HepG2 (cell line): ENCODE data around the gene TPGS1. TPM values are rescaled to one million over a fixed set of nuclear protein-coding genes. Genes with fewer than 3 reads are reported as not detected.

Experiments used
- ATAC-seq: fragments of 200-7000 bp; cut with Tn5 transposase; 3 replicates; pipeline ENCODE4 v1.9.1; 2020; ENCODE audit warnings: mild to moderate bottlenecking, moderate library complexity
- BruUV-seq: library from RNA; stranded (reverse); fragments of 400-500 nt; replicated peaks from 2 replicates; lab custom pipeline; 2021; lab: Mats Ljungman, UMichigan
- CTCF ChIA-PET: fragments of 300-600 bp; formaldehyde crosslinking; extraction: SDS; loops from one replicate; lab custom pipeline; 2021; ENCODE audit warnings: low total read pairs, inconsistent platforms, low intra/inter-chr PET ratio; lab: Yijun Ruan, JAX
- POLR2A ChIA-PET: fragments of 350-600 bp; sonication (Branson Sonifier 250); formaldehyde crosslinking; loops from one replicate; lab custom pipeline; 2020; ENCODE audit warnings: antibody characterized with exemption, inconsistent platforms; lab: Yijun Ruan, JAX
- DNase-seq: peaks from one replicate; pipeline ENCODE4 v3.0.0-alpha.2; 2015; ENCODE audit warnings: low spot score
- FAIRE-seq: peaks from 3 replicates; lab custom pipeline; 2011; peaks lifted over from hg19 to GRCh38; lab: Jason Lieb, UNC
- H2AFZ ChIP-seq: one replicate; pipeline ENCODE4 v1.6.1; 2011; ENCODE audit warnings: low read length, inconsistent platforms
- H3K27ac ChIP-seq: fragments of 300-600 bp; 3 replicates; pipeline ENCODE4 v1.8.0; 2011; ENCODE audit warnings: mixed run types, mild to moderate bottlenecking, mixed read lengths, low read length, inconsistent platforms; ENCODE audit not compliant: insufficient read depth; ENCODE audit errors: extremely low read length
- H3K27me3 ChIP-seq, 2 experiments: fragments of 200-600 bp in 1 of 2; 2 replicates in 1 of 2; 3 replicates in 1 of 2; pipeline versions ENCODE4 v1.6.0 to v1.8.0; 2011; ENCODE audit warnings: low read length in 2 of 2, mild to moderate bottlenecking in 2 of 2, moderate library complexity in 2 of 2, inconsistent platforms in 1 of 2; ENCODE audit not compliant: insufficient read depth in 2 of 2, control insufficient read depth in 1 of 2
- H3K36me3 ChIP-seq, 2 experiments: fragments of 200-600 bp in 1 of 2; replicated peaks in 1 of 2; 2 replicates in 1 of 2; 3 replicates in 1 of 2; pipeline versions ENCODE4 v1.5.1 to v1.8.0; 2011; ENCODE audit warnings: low read length in 2 of 2, inconsistent platforms in 1 of 2; ENCODE audit not compliant: insufficient read depth in 2 of 2, control insufficient read depth in 1 of 2
- H3K4me1 ChIP-seq: 2 replicates; pipeline ENCODE4 v1.5.1; 2012; ENCODE audit warnings: low read length, inconsistent platforms; ENCODE audit not compliant: insufficient read depth
- H3K4me2 ChIP-seq: 2 replicates; pipeline ENCODE4 v1.6.0; 2011; ENCODE audit warnings: low read depth, low read length, inconsistent platforms
- H3K4me3 ChIP-seq, 3 experiments: fragments of 200-600 bp in 1 of 3; sonication (generic), shearing (Covaris generic) in 1 of 3; replicated peaks in 1 of 3; 2 replicates each; pipeline ENCODE4 v1.5.1; 2011 to 2016; ENCODE audit warnings: low read length in 3 of 3, inconsistent platforms in 2 of 3, low read depth in 2 of 3, mild to moderate bottlenecking in 2 of 3, control low read depth in 1 of 3, mixed read lengths in 1 of 3; ENCODE audit not compliant: insufficient read depth in 1 of 3
- H3K79me2 ChIP-seq: one replicate; pipeline ENCODE4 v1.6.1; 2011; ENCODE audit warnings: low read length, inconsistent platforms; ENCODE audit not compliant: insufficient read depth
- H3K9ac ChIP-seq: 2 replicates; pipeline ENCODE4 v1.6.0; 2011; ENCODE audit warnings: mild to moderate bottlenecking, low read depth, low read length, inconsistent platforms; ENCODE audit not compliant: insufficient read depth
- H3K9me3 ChIP-seq: 2 replicates; pipeline ENCODE4 v1.5.1; 2012; ENCODE audit warnings: mild to moderate bottlenecking, low read length
- H4K20me1 ChIP-seq: 2 replicates; pipeline ENCODE4 v1.6.0; 2011; ENCODE audit warnings: inconsistent platforms, mild to moderate bottlenecking, low read length, moderate library complexity; ENCODE audit not compliant: insufficient read depth
- ADNP ChIP-seq: sonication (generic); formaldehyde crosslinking; IDR thresholded peaks from 2 replicates; pipeline ENCODE4 v1.4.0; 2020; ENCODE audit warnings: missing genetic modification reagents
- CEBPG ChIP-seq: IDR thresholded peaks from 2 replicates; pipeline ENCODE4 v1.6.1; 2016
- NFIC ChIP-seq: IDR thresholded peaks from 2 replicates; pipeline ENCODE4 v1.6.1; 2012; ENCODE audit warnings: mild to moderate bottlenecking, low read length, inconsistent platforms
- POGK ChIP-seq: sonication (generic); formaldehyde crosslinking; conservative IDR thresholded peaks from 2 replicates; pipeline ENCODE4 v1.8.0; 2022; ENCODE audit warnings: mild to moderate bottlenecking, moderate library complexity, missing genetic modification reagents
- PPARG ChIP-seq: conservative IDR thresholded peaks from 2 replicates; pipeline ENCODE4 v1.6.1; 2016; ENCODE audit warnings: missing biosample characterization, missing genetic modification reagents
- RBAK ChIP-seq: sonication (generic); formaldehyde crosslinking; IDR thresholded peaks from 2 replicates; pipeline ENCODE4 v1.5.1; 2020; ENCODE audit warnings: mild to moderate bottlenecking, missing genetic modification reagents
- SMAD9 ChIP-seq: sonication (generic); formaldehyde crosslinking; IDR thresholded peaks from 2 replicates; pipeline ENCODE4 v1.5.1; 2020; ENCODE audit warnings: mild to moderate bottlenecking, missing genetic modification reagents
- ZBTB43 ChIP-seq: sonication (generic); formaldehyde crosslinking; conservative IDR thresholded peaks from 2 replicates; pipeline ENCODE4 v1.4.0; 2020; ENCODE audit warnings: missing genetic modification reagents
- ZNF224 ChIP-seq: sonication (generic); formaldehyde crosslinking; IDR thresholded peaks from 2 replicates; pipeline ENCODE4 v1.5.0; 2020; ENCODE audit warnings: mild to moderate bottlenecking, missing genetic modification reagents
- ZNF3 ChIP-seq: IDR thresholded peaks from 2 replicates; pipeline ENCODE4 v1.7.0; 2017; ENCODE audit warnings: inconsistent platforms
- ZNF354B ChIP-seq: sonication (generic); formaldehyde crosslinking; IDR thresholded peaks from 2 replicates; pipeline ENCODE4 v1.8.0; 2022; ENCODE audit warnings: mild to moderate bottlenecking, missing genetic modification reagents
- ZNF552 ChIP-seq: sonication (generic); formaldehyde crosslinking; IDR thresholded peaks from 2 replicates; pipeline ENCODE4 v1.9.0; 2022; ENCODE audit warnings: missing genetic modification reagents, mild to moderate bottlenecking, borderline replicate concordance
- ZNF556 ChIP-seq: sonication (generic); formaldehyde crosslinking; IDR thresholded peaks from 2 replicates; pipeline ENCODE4 v1.4.0; 2020; ENCODE audit warnings: mild to moderate bottlenecking, missing genetic modification reagents, borderline replicate concordance
- ZNF670 ChIP-seq: sonication (generic); formaldehyde crosslinking; IDR thresholded peaks from 2 replicates; pipeline ENCODE4 v1.8.0; 2022; ENCODE audit warnings: mild to moderate bottlenecking, missing genetic modification reagents, borderline replicate concordance
- WGBS: methylation state at CpG from one replicate; pipeline ENCODE4 v1.1.6; 2017; ENCODE audit warnings: low lambda C conversion rate; 5-methylcytosine and 5-hydroxymethylcytosine counted together
- in situ Hi-C: cut with HindIII; loops from 2 replicates; pipeline ENCODE4 v1.10.0; 2017; ENCODE audit warnings: low pct_unique_long_range_greater_than_20kb; ENCODE audit not compliant: extremely low pct_ligation_motif_present
- intact Hi-C: fragments of 100-400 bp; cut with micrococcal nuclease; formaldehyde crosslinking; loops from one replicate; pipeline ENCODE4 v1.10.0; 2022; ENCODE audit not compliant: unreplicated experiment
- polyA plus RNA-seq, 8 experiments: library from polyadenylated mRNA; depleted of rRNA in 3 of 8; stranded (reverse) in 7 of 8; unstranded in 1 of 8; fragments of >200 nt; fragmentation: Illumina TruSeq in 4 of 8; extraction: Trizol in 4 of 8; gene quantifications; 2 replicates each; pipeline versions ENCODE4 v1.2.1 to v1.2.3, GENCODE V29; 2011 to 2016; ENCODE audit warnings: low read depth in 4 of 8, missing spikeins in 1 of 8, mixed read lengths in 1 of 8; ENCODE audit not compliant: insufficient read depth in 1 of 8
- total RNA-seq, 5 experiments: library from RNA; depleted of rRNA; stranded (reverse); fragments of >200 nt; fragmentation: Illumina TruSeq; extraction: Trizol; gene quantifications; 2 replicates each; pipeline ENCODE4 v1.2.3, GENCODE V29; 2016; ENCODE audit warnings: low read depth in 1 of 5
- TF ChIP-seq, protein P1 (sequence below): sonication (generic); formaldehyde crosslinking; IDR thresholded peaks from 2 replicates; pipeline ENCODE4 v1.4.0; 2020; ENCODE audit warnings: missing genetic modification reagents, mild to moderate bottlenecking, borderline replicate concordance
- TF ChIP-seq, protein P2 (sequence below): sonication (generic); formaldehyde crosslinking; IDR thresholded peaks from 2 replicates; pipeline ENCODE4 v1.4.0; 2020; ENCODE audit warnings: missing genetic modification reagents, borderline replicate concordance

Gene TPGS1
- total and polyA plus RNA-seq, 2 of the 13 experiments (the other 11 are each of a cell fraction or from before 2014, with no cell fraction given): 1.1 to 6.2 TPM

- no peak for TF ChIP-seq ZBTB43
- no peak for TF ChIP-seq PPARG (CRISPR knock-in tag)
- TF ChIP-seq CEBPG (CRISPR knock-in tag): no peak
- TF ChIP-seq ZNF552 (CRISPR knock-in tag): no peak
- no peak for TF ChIP-seq ZNF3 (CRISPR knock-in tag)
- no peak for TF ChIP-seq SMAD9 (CRISPR knock-in tag)
- no peak for TF ChIP-seq ZNF224 (CRISPR knock-in tag)
- no peak for TF ChIP-seq NFIC
- no peak for TF ChIP-seq ZNF556 (CRISPR knock-in tag)
- TF ChIP-seq, all 625 proteins: peak for 0
Observed at GRCh38 chr19:496112-496665, 11.1 kb upstream of the TPGS1 start, which contains the start of gene MADCAM1 (continued).

DNA sequence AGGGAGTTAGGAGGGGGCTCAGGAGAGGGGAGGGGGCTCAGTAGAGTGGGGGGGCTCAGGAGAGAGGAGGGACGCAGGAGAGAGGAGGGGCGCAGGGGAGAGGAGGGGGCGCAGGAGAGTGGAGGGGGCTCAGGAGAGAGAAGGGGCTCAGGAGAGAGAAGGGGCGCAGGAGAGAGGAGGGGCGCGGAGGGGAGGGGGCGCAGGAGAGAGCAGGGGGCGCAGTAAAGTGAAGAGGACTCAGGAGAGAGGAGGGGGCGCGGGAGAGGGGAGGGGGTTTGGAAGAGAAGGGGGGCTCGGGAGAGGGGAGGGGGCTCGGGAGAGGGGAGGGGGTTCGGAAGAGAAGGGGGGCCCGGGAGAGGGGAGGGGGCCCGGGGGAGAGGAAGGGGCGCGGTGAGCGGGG, 10.3 kb upstream of the TPGS1 start:
- Histone ChIP-seq H3K79me2 (no peaks in the 10 kb centered on the region), H3K4me2 (no peak overlapping the region), H3K27ac (no peak overlapping the region), H3K9ac (no peak overlapping the region), H3K4me1 (peaks cover 43% of the 10 kb centered on the region), H3K27me3 (peaks cover 0 to 4% of the 10 kb centered on the region in 2 experiments; a peak in 2 of 5 replicates), H3K9me3 (no peaks in the 10 kb centered on the region), H3K36me3 (no peaks in the 10 kb centered on the region), H2AFZ (no peak overlapping the region), H4K20me1 (no peaks in the 10 kb centered on the region), H3K4me3 (no peak overlapping the region)
- intact Hi-C loops: no loop called here
- ATAC-seq: no peak
- no TSS peak for BruUV-seq
- no peak for FAIRE-seq
- ChIA-PET CTCF (no interaction called here), POLR2A (no interaction called here)
- in situ Hi-C loops: no loop called here
- WGBS: 38% methylated on average over 18 of the region's 18 CpGs
- DNase-seq: no peak
- TF ChIP-seq ZNF556 (CRISPR knock-in tag): no peak
- TF ChIP-seq, protein P1, sequence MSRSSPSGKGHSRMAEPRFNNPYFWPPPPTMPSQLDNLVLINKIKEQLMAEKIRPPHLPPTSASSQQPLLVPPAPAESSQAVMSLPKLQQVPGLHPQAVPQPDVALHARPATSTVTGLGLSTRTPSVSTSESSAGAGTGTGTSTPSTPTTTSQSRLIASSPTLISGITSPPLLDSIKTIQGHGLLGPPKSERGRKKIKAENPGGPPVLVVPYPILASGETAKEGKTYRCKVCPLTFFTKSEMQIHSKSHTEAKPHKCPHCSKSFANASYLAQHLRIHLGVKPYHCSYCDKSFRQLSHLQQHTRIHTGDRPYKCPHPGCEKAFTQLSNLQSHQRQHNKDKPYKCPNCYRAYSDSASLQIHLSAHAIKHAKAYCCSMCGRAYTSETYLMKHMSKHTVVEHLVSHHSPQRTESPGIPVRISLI (CRISPR knock-in tag): no peak
- no peak for TF ChIP-seq ZNF670 (CRISPR knock-in tag)
- TF ChIP-seq RBAK: no peak
- TF ChIP-seq, protein P2, sequence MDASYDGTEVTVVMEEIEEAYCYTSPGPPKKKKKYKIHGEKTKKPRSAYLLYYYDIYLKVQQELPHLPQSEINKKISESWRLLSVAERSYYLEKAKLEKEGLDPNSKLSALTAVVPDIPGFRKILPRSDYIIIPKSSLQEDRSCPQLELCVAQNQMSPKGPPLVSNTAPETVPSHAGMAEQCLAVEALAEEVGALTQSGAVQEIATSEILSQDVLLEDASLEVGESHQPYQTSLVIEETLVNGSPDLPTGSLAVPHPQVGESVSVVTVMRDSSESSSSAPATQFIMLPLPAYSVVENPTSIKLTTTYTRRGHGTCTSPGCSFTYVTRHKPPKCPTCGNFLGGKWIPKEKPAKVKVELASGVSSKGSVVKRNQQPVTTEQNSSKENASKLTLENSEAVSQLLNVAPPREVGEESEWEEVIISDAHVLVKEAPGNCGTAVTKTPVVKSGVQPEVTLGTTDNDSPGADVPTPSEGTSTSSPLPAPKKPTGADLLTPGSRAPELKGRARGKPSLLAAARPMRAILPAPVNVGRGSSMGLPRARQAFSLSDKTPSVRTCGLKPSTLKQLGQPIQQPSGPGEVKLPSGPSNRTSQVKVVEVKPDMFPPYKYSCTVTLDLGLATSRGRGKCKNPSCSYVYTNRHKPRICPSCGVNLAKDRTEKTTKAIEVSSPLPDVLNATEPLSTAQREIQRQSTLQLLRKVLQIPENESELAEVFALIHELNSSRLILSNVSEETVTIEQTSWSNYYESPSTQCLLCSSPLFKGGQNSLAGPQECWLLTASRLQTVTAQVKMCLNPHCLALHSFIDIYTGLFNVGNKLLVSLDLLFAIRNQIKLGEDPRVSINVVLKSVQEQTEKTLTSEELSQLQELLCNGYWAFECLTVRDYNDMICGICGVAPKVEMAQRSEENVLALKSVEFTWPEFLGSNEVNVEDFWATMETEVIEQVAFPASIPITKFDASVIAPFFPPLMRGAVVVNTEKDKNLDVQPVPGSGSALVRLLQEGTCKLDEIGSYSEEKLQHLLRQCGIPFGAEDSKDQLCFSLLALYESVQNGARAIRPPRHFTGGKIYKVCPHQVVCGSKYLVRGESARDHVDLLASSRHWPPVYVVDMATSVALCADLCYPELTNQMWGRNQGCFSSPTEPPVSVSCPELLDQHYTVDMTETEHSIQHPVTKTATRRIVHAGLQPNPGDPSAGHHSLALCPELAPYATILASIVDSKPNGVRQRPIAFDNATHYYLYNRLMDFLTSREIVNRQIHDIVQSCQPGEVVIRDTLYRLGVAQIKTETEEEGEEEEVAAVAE (CRISPR knock-in tag): no peak
- no peak for TF ChIP-seq POGK (CRISPR knock-in tag)
- TF ChIP-seq ADNP (CRISPR knock-in tag): no peak
- no peak for TF ChIP-seq ZNF354B (CRISPR knock-in tag)
